GM12878 (cell line): ENCODE results near the gene GRIK4.

Experiments
- BHLHE40 ChIP-seq, 2 experiments: fragments of 450-650 bp in 1 of 2; IDR thresholded peaks; 2 replicates each; pipeline ENCODE4 v1.6.1; 2011 to 2017; ENCODE audit warnings: low read depth in 2 of 2, borderline replicate concordance in 1 of 2, improper control_type of control experiment in 1 of 2, low read length in 1 of 2, mild to moderate bottlenecking in 1 of 2
- BRCA1 ChIP-seq: IDR thresholded peaks from 2 replicates; pipeline ENCODE4 v1.6.1; 2011; ENCODE audit warnings: low read depth, low read length, improper control_type of control experiment
- RBBP5 ChIP-seq: fragments of 200-600 bp; sonication (generic); conservative IDR thresholded peaks from 2 replicates; pipeline ENCODE4 v1.6.1; 2016

- TF ChIP-seq BHLHE40 (IDR thresholded peaks at IDR 0.05; ENCODE audit: borderline replicate concordance in 1 of 2, low read depth in 2 of 2, low read length in 1 of 2): no peak
- no peak for TF ChIP-seq BRCA1
- no peak for TF ChIP-seq RBBP5
Observed at GRCh38 chr11:120824242-120824641, 312.7 kb downstream of the GRIK4 start.
